ENCODE results near the gene LENG9.

Gene LENG9

GRCh38 chr19:54422136-54422535, 41.4 kb downstream of the LENG9 start:
- DNase-seq (ENCODE audit: low read depth in 1 of 2, low spot score in 1 of 2): no peak

- no peak for DNase-seq (ENCODE audit: low read depth in 1 of 2, low spot score in 1 of 2)
Observed at GRCh38 chr19:54421521-54421920, 42.1 kb downstream of the LENG9 start.

- DNase-seq (ENCODE audit: low read depth in 1 of 2, low spot score in 1 of 2): no peak
Observed at GRCh38 chr19:54421169-54421516, 42.4 kb downstream of the LENG9 start.

GRCh38 chr19:54420383-54421168, 43.0 kb downstream of the LENG9 start:
- DNase-seq (ENCODE audit: low read depth in 1 of 2, low spot score in 1 of 2): no peak

- DNase-seq (ENCODE audit: low read depth in 1 of 2, low spot score in 1 of 2): no peak
Observed at GRCh38 chr19:54420068-54420382, 43.6 kb downstream of the LENG9 start.

- DNase-seq (ENCODE audit: low read depth in 1 of 2, low spot score in 1 of 2): no peak
Observed at GRCh38 chr19:54418930-54419800, 44.4 kb downstream of the LENG9 start.

GRCh38 chr19:54418030-54418929, 45.3 kb downstream of the LENG9 start:
- no peak for DNase-seq (ENCODE audit: low read depth in 1 of 2, low spot score in 1 of 2)

- DNase-seq (ENCODE audit: low read depth in 1 of 2, low spot score in 1 of 2): no peak
Observed at GRCh38 chr19:54416695-54417491, 46.7 kb downstream of the LENG9 start.

GRCh38 chr19:54415901-54416673, 47.5 kb downstream of the LENG9 start:
- no peak for DNase-seq (ENCODE audit: low read depth in 1 of 2, low spot score in 1 of 2)

GRCh38 chr19:54415208-54415900, 48.2 kb downstream of the LENG9 start, which contains the start of gene TTYH1:
Gene TTYH1, plus strand, starts transcription at chr19:54415464. Its CDS starts 89 bp downstream, at chr19:54415553.
- no peak for DNase-seq (ENCODE audit: low read depth in 1 of 2, low spot score in 1 of 2)

- no peak for DNase-seq (ENCODE audit: low read depth in 1 of 2, low spot score in 1 of 2)
Observed at GRCh38 chr19:54414156-54414555, 49.4 kb downstream of the LENG9 start.

- no peak for DNase-seq (ENCODE audit: low read depth in 1 of 2, low spot score in 1 of 2)
Observed at GRCh38 chr19:54412877-54413276, 50.7 kb downstream of the LENG9 start.
